Fibroblast of skin of abdomen (primary cell): ENCODE measurements around the gene ELOVL1.
A peak's percentile ranks its signal among the peaks of the same experiment; 100 is the strongest.

ENCODE experiments used
- DNase-seq: peaks from one replicate; pipeline ENCODE4 v3.0.0-alpha.2; 2013

ELOVL1 gene

DNA sequence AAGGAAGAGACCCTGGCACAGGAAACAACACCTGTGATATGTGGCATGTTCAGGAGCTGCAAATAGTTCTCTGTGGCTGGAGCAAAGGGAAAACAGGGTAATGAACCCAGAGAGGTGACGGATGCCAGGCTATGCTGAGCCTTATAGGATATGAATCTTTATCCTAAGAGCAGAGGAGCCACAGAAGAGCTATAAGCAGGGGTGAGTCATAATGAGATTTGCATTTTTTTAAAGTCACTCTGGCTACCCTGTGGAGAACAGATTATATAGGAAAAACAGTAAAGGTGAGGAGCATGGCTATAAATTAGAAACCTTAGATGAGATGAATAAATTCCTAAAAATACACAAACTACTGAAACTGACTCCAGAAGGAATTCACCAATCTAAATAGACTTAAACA, 43.0 kb downstream of the ELOVL1 start:
- DNase-seq: no peak

DNA sequence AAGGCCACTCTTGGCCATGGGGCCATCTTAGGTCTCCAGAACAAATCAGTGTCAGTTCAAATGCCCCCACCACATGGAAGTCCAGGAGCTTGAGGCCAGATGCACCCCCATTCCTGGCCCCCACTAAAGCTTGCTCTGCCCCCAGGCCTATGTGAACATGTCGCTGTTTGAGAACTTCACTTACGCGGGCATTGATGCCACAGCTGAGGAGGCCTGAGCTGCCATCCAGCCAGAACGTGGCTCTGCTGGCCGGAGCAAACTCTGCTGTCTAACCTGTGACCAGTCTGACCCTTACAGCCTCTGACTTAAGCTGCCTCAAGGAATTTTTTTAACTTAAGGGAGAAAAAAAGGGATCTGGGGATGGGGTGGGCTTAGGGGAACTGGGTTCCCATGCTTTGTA, 45.3 kb downstream of the ELOVL1 start:
- DNase-seq: no peak

DNA sequence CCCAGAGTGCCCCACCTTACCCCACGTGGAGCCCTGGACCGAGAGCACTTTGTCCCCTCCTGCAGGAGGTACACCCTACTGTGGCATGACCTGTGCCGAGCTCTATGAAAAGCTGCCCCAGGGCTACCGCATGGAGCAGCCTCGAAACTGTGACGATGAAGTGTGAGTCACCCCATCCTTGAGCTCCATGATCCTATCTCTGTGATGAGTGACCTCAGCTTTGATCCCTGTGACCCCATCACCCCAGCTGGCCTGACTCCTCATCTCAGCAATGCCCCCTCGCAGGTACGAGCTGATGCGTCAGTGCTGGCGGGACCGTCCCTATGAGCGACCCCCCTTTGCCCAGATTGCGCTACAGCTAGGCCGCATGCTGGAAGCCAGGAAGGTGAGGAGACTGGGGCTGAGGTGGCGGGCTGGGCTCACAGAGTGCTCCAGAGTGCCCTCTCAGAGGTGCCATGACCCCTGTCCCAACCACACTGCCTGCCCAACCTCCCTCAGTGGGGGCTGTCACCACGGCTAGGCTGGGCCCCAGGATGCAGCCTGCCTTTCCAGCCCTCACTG, 46.4 kb downstream of the ELOVL1 start:
- DNase-seq: no peak

DNA sequence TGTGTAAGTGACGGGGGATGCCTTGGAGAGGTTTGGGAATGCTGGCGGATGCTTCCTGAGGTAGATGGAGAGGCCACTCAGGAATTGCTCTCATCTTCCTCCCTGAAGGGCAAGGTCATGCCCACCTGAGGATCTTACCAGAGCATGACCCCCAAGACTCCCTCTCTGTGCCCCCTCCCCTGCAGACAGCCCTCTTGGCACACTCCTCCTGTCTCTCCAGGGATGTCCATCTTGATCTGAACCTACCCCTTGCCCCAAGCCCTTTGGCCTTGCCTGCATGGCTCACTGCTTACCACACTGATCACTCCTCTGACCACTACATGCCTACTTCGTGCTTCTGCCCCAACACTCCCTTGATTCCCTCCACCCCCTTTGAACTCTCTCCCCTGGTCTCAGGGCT, 48.0 kb downstream of the ELOVL1 start:
- DNase-seq: no peak

DNA sequence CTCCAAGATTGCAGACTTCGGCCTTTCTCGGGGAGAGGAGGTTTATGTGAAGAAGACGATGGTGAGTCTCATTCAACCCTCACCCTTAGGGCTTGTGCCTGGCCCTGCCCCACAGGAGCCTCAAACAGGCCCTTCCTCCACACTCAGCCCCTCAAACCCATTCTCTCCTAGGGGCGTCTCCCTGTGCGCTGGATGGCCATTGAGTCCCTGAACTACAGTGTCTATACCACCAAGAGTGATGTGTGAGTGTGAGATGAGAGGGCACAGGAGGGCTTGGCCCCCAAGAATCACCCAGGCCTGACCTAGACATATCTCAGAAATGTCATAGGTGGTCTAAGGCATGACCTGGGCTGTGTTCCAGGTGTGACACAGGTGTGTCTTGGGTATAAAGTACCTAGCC, 48.5 kb downstream of the ELOVL1 start:
- DNase-seq: no peak

DNA sequence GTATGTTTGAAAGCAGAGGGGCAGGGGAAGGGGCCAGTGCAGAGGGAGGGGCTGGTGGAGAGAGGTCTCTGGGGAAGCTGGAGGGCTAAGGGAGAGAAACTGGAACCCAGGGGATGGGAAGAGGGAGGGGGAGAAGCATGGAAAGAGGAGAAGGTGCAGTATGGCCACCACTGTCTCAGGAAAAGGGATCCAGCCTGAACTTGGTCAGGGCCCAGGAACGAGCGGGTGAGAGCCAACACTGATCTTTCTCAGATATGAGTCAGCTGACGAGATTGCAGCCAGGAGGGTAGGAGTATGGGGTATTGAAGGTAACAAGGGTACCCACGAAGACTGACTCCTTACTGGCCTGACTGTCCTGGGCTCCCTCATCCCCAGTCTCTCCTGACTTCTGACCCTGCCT, 49.0 kb downstream of the ELOVL1 start:
- DNase-seq: no peak

DNA sequence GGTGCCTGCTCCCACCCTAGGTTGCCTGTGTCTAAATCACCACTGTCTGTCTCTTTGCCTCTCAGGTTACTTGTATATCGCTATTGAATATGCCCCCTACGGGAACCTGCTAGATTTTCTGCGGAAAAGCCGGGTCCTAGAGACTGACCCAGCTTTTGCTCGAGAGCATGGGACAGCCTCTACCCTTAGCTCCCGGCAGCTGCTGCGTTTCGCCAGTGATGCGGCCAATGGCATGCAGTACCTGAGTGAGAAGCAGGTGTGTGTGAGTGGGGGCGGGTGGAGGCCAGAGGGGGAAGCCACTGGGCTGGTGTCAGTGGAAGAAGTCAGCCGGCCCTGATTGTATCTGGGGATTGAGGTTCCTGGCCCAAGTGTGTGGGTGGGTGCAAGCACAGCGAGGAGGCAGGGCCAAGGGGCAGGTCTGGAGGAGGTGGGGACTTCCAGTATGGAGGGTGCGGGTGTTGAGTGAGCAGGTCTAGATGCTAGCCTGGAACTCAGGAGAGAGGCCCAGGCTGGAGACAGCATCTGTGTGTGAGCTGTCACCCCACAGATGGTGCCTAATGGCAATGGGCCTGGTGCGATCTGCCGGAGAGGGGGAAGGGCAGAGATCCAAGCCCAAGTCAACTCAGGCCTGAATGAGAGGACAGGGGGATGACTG, 49.9 kb downstream of the ELOVL1 start:
- peak; percentile 32 for DNase-seq

DNA sequence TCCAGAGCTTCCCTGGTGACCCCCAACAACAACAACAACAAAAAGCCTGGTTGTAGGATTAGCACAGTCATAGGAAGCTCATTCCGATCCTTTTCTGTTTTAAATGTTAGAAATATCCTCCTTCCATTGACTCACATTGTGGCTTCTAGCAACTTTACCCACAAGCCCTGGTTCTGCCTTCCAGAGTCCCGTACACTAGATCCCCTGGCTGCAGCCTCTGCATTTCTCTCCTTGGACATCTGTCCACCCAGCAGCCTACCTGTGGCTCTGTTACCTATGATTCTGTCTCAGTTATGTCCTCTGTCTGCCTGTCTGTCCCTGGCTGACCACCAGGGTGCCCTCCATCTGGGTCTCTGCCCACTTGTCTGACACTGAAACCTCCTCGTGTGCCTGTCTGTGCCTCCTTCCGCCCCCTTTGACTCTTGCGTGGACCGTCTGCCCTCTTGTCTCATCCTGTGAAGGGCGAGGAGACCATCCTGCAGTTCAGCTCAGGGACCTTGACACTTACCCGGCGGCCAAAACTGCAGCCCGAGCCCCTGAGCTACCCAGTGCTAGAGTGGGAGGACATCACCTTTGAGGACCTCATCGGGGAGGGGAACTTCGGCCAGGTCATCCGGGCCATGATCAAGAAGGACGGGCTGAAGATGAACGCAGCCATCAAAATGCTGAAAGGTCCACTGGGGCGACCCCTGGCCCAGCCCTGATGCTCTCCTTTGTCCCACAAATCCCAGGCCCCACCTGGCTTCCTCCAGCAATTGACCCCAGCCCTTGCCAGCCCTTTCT, 50.9 kb downstream of the ELOVL1 start:
- DNase-seq: no peak

DNA sequence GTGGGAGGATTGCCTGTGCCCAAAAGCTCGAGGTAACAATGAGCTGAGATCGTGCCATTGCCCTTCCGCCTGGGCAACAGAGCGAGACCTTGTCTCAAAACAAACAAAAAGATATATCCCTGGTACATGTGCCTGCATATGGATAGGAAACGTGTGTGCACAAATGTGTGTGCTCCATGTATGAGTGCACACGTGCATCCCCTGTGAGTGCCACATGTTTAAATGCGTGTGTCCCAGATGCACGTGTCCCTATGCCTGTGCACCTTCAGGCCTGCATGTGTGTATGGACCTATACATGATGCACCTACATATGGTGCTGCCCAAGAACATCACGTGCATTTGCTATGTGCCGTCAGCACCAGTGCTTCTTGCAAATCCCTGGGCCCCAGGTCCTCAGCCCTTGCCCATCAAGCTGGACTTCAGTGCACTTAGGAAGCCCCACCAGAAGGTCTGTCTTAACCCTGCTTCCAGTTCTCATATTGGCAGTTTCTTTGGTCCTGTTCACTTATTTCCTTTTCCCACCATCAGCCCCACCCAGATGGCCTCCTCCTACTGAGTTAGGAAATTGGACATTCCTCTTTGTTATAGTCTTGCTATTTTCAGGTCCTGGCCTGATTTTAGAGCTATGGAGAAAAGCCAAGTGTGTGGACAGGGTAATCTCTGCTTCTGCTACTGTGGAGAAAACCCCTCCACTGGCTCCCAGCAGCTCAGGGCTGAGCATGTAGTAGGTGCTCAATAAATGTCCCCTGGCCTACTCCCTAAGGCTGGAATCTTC, 51.7 kb downstream of the ELOVL1 start:
- DNase-seq: no peak

DNA sequence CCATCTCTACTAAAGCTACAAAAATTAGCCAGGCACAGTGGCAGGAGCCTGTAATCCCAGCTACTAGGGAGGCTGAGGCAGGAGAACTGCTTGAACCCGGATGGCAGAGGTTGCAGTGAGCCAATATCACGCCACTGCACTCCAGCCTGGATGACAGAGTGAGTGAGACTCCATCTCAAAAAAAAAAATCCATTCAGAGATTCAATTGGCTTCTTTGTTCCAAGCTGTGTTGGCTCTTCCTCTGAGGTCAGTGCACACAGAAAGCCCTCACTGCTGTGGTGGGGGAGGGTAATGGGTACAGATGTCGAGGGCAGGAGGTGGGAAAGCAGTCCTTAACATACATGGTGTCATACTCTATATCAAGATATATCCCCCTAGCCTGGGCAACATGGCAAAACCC, 52.3 kb downstream of the ELOVL1 start:
- no peak for DNase-seq

DNA sequence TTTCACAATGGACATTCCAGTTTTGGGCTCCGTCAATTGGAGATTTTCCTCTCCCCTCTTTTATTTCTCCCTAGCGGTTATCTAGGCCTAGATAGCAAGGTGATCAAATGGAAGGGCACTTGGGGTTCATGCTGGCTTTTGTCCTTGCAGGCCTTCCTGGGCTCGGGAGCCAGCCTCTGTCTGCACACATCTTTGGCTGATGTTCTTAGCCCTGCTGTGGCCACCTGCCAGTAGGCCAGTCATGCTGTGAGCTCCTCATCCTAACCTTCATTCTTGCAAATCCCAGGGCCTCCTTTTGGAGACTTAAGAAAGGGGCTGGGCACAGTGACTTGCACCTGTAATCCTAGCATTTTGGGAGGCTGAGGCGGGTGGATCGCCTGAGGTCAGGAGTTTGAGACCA, 53.6 kb downstream of the ELOVL1 start:
- DNase-seq: no peak

DNA sequence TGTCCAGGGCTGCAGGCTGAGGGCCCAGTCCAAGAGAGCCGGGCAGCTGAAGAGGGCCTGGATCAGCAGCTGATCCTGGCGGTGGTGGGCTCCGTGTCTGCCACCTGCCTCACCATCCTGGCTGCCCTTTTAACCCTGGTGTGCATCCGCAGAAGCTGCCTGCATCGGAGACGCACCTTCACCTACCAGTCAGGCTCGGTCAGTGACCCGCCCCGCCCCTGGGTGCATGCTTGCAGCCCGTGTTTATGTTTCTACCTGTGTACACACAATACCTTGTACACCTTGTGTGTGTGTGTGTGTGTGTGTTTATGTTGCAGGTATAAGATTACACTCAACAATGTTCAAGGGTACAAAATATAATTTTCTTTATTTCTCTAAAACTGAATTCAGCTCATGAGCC, 54.0 kb downstream of the ELOVL1 start:
- no peak for DNase-seq
